SHP77 treated with DMSO at 0.1 percent for 48 hours (cell line): ENCODE data around the gene TWSG1.

Experiments
- DNase-seq: peaks from one replicate; lab custom pipeline; 2025; lab: John Stamatoyannopoulos, UW

Gene TWSG1

DNA sequence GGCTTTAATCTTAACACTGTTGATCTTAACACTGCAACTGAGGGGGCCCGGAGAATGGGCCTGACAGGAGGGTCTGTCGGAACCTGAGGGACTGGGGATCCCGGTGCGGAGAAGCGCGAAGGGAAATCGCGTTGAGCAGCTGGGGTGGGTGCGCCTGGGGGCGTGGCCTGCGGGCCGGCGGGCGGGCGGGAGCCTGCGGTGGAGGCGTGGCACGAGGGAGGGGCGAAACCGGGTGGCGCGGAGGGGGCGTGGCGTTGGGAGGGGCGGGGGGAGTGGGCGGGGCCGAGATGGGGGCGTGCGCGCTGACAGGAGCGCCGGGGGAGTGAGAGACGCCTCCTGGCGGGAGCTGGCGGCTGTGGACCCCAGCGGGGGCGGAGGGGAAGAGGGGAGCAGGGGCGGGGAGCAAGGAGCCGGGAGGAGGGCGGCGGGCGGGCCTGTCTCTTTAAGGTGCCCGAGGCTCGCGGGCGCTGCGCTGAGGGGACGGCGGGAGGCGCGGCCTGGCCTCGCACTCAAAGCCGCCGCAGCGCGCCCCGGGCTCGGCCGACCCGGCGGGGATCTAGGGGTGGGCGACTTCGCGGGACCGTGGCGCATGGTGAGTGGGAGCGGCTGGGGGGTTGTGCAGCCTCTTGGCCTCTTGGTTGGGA, at the start of gene TWSG1:
Gene TWSG1 (plus strand): TSS at position 445 of the 644 bp plus-strand sequence. CDS start 2,457 bp downstream, outside the sequence.
- peak; percentile 82 for DNase-seq

- no peak for DNase-seq
Observed at GRCh38 chr18:9285604-9286003, 49.0 kb upstream of the TWSG1 start.

- no peak for DNase-seq
Observed at GRCh38 chr18:9287036-9287435, 47.5 kb upstream of the TWSG1 start.

GRCh38 chr18:9289698-9290097, 44.9 kb upstream of the TWSG1 start:
- no peak for DNase-seq

GRCh38 chr18:9290156-9290555, 44.4 kb upstream of the TWSG1 start:
- DNase-seq, result no peak

DNA sequence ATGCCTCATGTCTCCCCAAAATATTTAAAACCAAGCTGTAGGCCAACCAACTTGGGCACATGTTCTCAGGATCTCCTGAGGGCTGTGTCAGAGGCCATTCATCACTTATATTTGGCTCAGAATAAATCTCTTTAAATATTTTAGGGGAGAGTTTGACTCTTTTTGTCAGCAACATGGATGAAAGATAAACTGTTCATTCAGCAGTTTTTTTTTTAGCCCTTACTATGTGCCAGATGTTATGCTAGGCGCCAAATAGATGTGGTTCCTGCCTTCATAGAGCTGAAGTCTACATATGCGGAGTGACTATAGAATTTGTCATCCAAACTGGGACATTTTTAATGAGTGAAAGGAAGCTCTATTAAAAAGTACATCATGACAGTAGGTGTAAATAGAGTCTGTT, 42.5 kb upstream of the TWSG1 start:
- DNase-seq, result no peak

DNA sequence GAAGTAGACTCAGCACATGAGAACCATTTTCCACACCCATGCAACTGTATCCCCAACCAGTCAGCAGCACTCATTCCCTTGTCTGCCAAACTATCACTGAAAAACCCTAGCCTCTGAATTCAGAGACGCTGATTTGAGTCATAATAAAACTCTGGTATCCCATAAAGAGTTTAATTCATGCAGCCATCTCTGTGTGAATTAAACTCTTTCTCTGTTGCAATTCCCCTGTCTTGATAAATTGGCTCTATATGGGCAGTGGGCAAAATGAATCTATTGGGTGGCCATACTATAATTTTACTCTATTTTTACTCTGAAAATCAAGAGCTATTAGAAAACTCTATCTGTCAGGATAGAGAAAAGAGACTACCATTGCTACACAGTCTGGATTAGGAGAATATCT, 40.6 kb upstream of the TWSG1 start:
- DNase-seq, result no peak

DNA sequence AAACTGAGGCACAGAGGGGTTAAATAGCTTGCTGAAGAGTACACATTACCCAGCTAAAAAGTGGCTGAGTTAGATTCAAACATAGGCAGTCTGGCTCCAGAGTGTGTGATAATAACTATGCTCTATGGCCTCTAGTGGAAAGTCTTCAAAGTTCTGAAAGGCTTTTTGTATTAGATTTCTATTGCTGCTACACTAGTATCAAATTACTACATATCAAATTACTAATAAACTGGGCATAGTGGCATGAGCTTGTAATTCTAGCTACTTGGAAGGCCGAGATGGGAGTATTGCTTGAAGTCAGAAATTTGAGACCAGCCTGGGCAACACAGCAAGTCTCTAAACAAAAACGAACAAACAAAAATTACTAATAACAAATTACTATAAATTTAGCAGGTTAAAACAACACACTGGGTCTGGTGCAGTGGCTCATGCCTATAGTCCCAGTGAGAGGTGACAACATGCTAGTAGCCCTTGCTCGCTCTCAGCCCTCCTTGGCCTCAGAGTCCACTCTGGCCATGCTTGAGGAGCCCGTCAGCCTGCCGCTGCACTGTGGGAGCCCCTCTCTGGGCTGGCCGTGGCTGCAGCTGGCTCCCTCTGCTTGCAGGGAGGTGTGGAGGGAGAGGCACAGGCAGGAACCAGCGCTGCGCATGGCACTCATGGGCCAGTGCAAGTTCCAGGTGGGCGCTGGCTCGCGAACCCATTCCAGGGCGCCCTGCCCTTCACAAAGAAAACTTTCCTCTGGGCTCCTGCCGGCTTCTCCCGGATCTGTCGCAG, 38.2 kb upstream of the TWSG1 start:
- DNase-seq, result no peak

GRCh38 chr18:9297007-9297393, 37.6 kb upstream of the TWSG1 start:
- no peak for DNase-seq

DNA sequence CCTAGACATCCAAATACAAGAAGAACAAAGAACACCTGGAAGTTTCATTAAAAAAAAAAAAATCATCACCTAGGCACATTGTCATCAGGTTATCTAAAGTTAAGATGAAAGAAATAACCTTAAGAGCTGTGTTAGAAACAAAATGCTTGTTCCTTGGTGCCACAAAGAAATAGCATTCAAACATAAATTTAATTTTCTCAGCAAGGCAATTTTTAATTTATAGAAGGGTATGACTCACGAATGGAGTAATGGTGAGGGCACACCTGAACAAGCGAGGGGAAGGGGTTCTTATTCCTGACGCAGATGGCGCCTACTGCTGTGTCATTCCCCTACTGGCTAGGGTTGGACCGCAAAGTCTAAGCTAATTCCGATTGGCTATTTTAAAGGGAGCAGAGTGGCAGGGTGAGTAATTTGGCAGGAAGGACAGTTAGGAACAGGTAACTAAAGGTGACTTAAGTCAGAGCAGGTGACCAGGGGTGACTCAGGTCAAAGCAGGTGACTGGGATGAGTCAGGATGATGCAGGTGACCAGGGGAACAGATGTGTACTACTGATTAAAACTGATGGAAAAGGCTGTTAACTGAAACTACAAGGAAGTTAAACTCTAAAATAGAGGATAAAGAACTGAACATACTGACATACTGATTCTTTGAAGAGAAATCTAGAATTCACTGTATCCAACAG, 30.0 kb upstream of the TWSG1 start:
- DNase-seq, result no peak

DNA sequence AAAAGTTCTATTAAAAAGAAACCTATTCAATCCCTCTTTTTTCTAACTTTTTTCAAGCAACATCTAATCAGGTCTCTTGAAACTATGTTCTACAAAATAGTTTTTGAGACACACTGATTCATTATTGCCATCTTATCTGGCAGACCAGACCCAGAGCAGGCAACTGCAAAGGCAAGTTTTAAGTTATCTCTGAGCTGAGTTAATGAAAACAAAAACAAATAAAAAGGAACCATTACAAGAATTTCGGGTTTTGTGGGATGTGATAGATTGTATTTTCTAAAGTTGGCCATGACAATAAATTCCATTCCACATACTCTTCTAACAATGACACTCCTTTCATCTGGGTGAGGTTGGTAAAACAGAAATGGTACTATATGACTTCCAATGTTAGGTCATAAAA, 15.2 kb upstream of the TWSG1 start:
- DNase-seq, result no peak

DNA sequence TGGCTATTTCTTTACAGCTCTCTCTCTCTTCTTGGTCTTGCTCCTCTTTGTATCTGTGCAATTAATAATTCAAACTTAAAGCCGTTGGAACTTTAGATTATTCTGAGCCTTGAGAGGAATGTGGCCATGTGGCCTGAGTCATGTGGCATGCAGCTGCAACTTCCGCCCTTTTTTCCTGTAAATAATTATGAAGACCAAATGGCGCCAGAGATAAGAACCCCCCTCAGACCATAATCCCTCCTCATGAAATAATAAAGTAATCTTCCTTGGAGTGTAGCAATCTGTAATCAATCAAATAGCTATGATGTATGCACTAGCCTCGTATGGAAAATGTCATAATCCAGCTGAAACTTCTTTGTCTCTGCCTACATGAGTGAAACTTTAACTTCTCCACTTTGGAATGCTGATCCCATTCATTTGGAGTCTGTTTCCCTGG, 13.5 kb upstream of the TWSG1 start:
- no peak for DNase-seq

- DNase-seq, result no peak
Observed at GRCh38 chr18:9321736-9322135, 12.8 kb upstream of the TWSG1 start.

DNA sequence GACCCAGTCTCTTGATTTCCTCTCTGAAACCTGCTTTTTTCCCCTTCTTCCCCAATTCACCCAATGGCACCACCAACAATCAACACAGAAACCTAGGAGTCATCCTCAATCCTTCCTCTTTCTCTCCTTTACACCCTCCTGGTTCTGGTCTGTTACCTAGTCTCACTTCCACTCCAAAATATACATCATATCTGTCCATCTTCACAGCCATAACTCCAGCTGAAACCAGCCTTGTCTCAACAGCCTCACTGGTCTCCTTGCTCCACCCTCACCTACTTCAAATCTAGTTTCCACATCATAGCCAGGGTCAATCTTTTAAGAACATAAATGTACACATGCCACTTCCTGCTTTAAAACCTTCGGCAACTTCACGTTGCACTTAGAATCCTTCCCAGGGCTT, 11.8 kb upstream of the TWSG1 start:
- DNase-seq, result no peak

DNA sequence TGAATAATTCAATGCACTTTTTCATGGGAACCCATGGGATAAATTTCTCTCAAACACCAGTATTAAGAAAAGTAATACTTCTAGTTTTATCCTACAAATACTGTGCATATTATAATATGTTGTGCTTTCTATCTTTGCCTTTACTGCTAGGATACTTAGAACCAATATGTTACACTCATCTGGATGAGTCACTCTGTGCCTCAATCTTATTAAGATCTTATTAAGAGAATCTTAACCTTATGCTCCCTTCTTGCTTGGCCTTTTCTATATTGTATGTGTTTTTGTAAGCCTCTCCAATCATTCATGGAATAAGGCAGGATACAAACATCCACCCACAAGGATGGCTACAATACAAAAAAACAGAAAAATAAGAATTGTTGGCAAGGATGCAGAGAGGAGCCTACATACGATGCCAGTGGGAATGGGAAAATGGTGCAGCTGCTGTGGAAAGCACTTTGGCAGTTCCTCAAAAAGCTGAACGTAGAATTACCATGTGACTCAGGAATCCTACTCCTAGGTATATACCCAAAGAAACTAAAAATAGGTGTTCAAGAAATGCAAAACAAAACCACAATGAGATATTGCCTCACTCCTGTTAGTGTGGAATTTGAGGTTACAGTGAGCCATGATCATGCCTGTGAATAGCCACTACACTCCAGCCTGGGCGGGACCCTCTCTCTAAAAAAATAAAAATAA, 10.7 kb upstream of the TWSG1 start:
- DNase-seq, result no peak

DNA sequence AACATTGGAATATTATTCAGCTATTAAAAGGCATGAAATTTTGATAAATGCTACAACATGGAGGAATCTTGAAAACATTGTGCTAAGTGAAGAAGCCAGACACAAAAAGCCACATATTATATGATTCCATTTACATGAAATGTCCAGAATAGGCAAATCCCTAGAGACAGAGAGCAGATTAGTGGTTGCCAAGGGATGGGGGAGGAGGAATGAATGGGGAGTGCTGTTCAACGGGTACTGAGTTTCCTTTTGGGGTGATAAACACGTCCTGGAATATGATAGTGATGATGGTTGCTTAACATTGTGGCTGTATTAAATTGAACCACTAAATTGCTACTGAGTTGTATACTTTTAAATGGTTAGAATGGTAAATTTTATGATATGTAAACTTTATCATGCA, 8.9 kb upstream of the TWSG1 start:
- no peak for DNase-seq

- DNase-seq, result no peak
Observed at GRCh38 chr18:9328776-9329175, 5.8 kb upstream of the TWSG1 start.

- DNase-seq, result no peak
Observed at GRCh38 chr18:9329471-9329870, 5.1 kb upstream of the TWSG1 start.

DNA sequence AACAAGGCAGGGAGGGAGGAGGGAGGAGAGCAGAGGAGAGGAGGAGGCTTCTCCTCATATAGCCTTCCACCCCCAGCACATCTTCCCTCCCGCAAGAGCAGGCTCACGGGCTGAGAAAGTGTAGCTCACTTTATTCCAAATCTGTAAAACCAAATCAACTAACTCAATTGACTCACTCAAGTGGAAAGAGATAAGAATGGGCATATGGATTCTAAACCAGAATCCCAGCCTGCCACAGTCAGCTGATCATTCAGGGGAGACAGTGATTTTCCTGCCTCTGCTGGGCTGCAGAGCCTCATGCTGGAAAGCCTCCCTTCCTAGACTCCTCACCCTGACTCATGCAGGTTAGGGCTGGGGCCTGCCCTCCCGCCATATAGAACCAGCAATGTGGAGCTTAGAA, 4.2 kb upstream of the TWSG1 start:
- no peak for DNase-seq

GRCh38 chr18:9333441-9334328, 888 bp upstream of the TWSG1 start:
- DNase-seq, result peak; percentile 82

- peak; percentile 3 for DNase-seq
Observed at GRCh38 chr18:9334973-9335696, 562 bp downstream of the TWSG1 start.
